Left ventricle myocardium superior (tissue), 1 donor: ENCODE data around the gene C19orf81. TPM values are rescaled to one million over a fixed set of nuclear protein-coding genes. Genes with fewer than 3 reads are reported as not detected.

Experiments
- ATAC-seq: fragments of 200-7000 bp; cut with Tn5 transposase; one replicate; pipeline ENCODE4 v1.9.1; 2020; ENCODE audit warnings: mild to moderate bottlenecking, moderate library complexity
- DNase-seq: peaks from one replicate; pipeline ENCODE4 v3.0.0-alpha.2; 2020
- intact Hi-C: fragments of 100-400 bp; cut with micrococcal nuclease; formaldehyde crosslinking; loops from one replicate; pipeline ENCODE4 v1.11.0; 2022
- total RNA-seq: library from RNA; stranded (reverse); fragmentation: NEBNext Ultra II Directional; extraction: Animal tissue kit (Norgen Biotek cat#: 25700); gene quantifications from one replicate; pipeline ENCODE4 v1.2.1, GENCODE V29; 2021
- donor health status: DM: no; HTN: yes; CAD: no; lungs with severe emphysema.

The C19orf81 gene
- total RNA-seq, 1 donor from 2014 or later, result 2.7 TPM

- ATAC-seq, result no peak
- intact Hi-C loops, result no loop called here
- DNase-seq, result no peak
Measured at GRCh38 chr19:50654882-50655281, 5.6 kb downstream of the C19orf81 start.

DNA sequence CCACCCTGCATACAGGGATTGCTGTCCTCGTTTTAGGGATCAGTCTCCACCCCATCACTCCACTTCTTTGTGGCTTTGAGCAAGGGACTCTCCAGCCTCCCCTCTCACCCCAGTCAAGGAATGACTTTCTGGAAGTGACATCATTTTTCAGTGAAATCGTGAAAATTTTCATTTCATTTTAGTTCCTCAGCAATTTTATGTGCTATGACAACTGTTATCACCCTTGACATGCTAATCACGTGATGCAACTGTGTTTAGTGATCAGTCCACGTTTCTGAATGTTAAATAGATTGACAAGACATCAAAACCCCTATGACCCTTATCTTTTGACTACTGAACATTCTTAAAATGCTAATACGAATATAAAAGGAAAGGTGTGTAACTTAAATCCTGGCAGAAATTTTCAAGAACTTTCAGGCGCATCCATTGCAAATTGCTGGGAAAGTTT is 8.0 kb downstream of the C19orf81 start:
- no peak for DNase-seq
- no peak for ATAC-seq
- intact Hi-C loops, result no loop called here

- DNase-seq, result peak; percentile 83
- ATAC-seq, result peak; percentile 89
- intact Hi-C loops, result no loop called here
Measured at GRCh38 chr19:50657712-50658440, 8.6 kb downstream of the C19orf81 start.

DNA sequence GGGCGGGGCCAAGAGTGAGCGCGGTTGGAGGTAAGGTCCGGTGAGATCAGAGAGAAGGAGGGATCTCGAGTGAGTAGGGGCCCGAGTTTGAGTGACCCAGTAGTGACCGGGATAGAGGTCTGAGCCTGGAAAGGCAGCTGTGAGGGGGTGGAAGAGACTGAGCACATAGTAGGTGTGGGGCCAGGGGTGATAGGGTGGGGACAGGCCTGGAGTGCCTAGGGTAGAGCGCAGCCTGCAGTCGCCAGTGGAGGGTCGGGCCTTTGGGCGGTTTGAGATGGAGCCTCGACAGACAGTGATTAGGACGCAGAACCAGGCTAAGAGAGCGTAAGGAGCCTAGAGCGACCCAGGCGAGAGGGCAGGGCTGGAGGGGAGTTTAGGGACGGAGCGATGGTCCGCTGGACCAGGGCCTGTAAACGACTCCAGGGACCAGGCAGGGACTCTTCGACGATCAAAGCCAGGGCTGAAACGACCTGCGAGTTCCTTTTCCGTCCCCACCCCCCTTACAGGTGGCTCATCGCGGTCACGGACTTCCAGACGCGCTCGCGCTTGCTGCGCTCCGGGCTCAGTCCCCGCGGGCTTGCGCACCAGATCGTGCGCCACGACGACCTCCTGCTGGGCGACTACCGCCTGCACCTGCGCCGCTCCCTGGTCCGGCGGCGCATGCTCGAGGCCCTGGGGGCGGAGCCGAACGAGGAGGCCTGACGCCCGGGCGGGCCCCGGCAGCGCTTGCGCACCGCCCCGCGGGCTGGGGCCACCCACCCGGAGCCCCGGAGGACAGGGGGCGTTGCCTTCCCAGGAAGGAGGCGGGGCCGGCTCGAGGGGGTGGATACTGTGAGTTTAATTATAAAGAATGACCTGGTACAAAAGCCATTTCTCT is 9.4 kb downstream of the C19orf81 start:
- intact Hi-C loops, result no loop called here
- peak; percentile 68 for DNase-seq
- ATAC-seq, result peak; percentile 84

GRCh38 chr19:50659318-50660087 is 10.3 kb downstream of the C19orf81 start:
- ATAC-seq (no peak), DNase-seq (no peak)
- intact Hi-C loops, result no loop called here

GRCh38 chr19:50660088-50660366 is 10.8 kb downstream of the C19orf81 start:
- ATAC-seq, result no peak

DNA sequence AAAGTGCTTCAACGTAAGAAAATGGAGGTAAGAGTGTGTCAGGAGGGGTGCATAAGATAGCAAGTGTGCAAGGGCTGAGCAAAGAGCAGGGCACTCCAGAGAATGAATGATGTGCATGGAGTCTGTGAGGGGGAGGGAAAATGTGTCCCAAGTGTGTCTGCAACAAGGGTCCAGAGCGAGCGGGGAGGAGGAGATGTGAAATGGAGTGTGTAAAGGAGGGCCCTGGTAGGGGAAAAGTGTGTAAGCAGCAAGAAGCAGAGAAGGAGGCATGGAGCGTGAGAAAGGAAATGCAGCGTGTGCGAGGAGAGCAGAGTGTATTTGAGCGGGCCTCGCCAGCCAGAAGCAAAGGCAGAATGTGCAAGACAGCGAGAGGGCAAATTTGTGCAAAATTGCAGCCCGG is 11.8 kb downstream of the C19orf81 start:
- no peak for DNase-seq
- ATAC-seq, result no peak
- intact Hi-C loops, result no loop called here

More at GRCh38 chr19:50660088-50660366, 10.8 kb downstream of the C19orf81 start:
- intact Hi-C loops, result no loop called here
- DNase-seq, result no peak

DNA sequence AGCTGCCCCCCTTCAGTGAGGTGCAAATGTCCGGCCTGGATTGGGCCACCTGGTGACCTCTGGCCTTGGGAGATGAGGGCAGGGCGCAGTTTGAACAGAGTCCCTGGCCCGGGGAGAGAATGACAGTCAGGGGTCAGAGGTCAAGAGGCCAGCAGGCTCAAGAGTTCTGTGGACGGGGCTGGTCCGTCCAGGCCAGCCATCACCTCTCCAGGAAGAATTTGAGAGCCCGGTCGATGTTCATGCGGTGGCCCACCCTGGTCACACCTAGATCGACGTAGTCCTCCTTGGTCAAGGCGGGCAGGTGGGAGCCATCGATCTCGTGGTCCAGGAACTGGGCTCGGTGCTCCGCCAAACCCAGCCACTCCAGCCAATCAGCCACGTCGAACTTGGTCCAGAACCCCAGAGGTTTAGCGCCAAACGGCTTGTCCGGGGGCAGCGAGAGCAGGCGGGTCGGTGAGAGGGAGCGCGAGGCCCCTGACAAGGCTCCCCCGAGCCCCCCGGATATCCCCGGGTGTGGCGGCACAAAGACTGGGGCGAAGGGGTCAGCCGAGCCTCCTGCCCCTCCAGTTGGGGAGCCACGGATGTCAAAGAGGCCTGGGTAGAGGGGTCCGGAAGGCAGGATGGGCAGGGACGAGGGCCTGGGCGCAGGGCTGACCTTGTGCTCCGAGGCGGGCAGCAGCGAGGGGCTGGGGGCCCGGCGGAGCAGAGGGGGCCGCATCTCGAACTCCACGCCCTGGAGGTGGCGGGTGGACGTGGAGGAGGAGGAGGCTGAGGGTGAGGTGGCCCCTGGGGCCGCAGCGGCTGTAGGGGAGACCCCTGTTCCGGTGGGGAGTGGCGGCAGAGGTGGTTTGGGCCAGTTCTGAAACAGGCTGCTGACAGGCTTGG is 12.8 kb downstream of the C19orf81 start:
- no peak for ATAC-seq
- no peak for DNase-seq
- intact Hi-C loops, result no loop called here

DNA sequence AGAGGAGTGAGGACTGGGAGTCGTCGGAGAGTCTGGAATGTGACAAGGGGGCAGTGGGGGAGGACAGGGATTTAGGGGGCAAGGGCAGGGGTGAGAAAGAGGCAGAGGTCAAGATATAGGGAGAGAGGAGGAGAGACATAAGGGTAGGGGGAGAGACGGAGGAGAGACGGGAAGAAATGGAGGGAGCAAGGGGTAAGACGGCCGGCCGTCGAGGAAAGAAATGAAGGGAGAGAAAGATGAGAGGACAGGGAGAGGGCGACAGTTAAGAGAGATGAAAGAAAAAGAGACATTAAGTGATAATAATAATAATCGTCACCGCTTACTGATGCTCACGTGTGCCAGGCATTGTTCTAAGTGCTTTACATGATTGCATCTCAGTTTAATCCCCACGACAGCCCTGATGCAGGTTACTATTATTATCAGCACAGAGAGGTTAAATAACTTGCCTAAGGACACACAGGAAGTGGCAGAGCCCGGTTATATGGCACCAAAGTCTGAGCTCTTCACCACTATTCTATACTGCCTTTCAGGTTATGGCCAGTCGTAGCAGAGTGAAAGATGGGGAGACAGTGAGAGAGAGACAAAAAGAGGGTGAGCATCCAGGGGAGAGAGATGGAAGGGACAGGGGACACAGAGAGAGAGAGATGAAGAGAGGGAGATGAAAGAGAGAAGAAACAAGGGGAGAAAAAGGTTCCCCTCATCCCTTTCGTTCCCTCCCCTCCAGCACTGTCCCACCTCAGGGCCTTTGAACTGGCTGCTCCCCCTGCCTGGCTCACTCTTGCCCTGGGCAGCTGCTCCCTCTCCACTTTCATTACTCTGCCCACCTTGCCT is 13.6 kb downstream of the C19orf81 start:
- intact Hi-C loops, result no loop called here
- DNase-seq (no peak), ATAC-seq (no peak)

DNA sequence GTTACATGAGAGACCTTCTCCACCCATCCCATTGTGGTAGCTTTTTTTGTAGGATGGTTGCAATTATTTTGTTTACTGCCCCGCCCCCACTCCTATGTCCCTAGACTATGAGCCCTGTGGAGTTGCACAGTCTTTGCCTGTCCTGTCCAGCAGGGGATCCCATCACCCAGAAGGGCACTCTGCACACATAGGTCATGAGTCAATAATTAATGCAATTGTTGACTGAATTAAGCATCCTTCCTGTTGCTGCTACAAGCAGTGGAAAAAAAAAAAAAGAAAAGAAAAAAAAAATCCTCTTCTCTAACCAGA is 14.2 kb downstream of the C19orf81 start:
- no peak for ATAC-seq
- intact Hi-C loops, result no loop called here
- DNase-seq, result no peak

GRCh38 chr19:50664204-50664603 is 15.0 kb downstream of the C19orf81 start:
- DNase-seq, result no peak
- intact Hi-C loops, result no loop called here
- ATAC-seq, result no peak

- intact Hi-C loops, result no loop called here
- no peak for ATAC-seq
- DNase-seq, result no peak
Measured at GRCh38 chr19:50666346-50667176, 17.3 kb downstream of the C19orf81 start.

GRCh38 chr19:50667177-50667758 is 18.0 kb downstream of the C19orf81 start:
- intact Hi-C loops, result no loop called here
- ATAC-seq, result no peak
- no peak for DNase-seq

DNA sequence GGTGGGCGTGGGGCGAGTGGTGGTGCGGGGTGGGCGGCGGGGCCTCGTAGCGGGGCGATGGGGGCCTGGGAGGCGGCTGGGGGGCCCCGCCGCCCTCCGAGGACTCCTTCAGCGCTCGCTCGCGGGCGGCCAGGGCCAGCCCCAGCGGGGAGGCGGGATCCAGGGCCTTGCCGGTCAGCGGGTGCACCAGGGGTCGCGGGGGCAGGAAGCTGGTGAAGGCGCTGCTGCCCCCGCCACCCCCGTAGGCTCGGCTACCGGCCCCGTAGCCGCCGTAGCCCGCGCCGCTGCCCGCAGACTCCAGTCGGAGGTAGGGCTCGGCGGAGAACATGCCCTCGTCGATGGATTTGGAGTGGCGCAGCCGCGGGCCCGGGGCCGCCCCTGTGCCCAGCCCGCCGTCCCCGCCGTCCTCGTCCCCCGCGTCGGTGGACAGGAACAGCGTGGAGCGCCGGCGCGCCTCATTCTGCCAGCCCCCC is 18.6 kb downstream of the C19orf81 start:
- DNase-seq (no peak), ATAC-seq (no peak)
- intact Hi-C loops, result no loop called here

DNA sequence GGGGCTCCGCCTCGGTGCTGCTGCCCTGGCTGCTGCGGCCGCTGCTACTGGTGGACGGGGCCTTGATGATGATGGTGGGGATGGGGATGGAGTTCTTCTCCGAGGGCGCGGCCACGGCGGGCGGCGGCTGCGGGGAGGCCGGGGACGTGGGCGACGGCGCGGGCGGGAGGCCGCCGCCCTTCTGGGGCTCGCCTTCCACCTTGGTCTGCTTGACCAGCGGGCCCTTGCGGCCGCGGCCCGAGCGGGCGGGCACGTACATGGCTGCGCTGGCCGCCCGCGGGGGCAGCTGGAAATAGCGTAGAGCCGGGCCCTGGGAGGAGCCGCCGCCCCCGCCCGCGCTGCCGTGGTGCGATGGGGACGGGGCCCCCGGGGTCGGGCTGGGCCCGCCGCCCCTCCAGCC is 19.2 kb downstream of the C19orf81 start:
- no peak for ATAC-seq
- no peak for DNase-seq
- intact Hi-C loops, result no loop called here

DNA sequence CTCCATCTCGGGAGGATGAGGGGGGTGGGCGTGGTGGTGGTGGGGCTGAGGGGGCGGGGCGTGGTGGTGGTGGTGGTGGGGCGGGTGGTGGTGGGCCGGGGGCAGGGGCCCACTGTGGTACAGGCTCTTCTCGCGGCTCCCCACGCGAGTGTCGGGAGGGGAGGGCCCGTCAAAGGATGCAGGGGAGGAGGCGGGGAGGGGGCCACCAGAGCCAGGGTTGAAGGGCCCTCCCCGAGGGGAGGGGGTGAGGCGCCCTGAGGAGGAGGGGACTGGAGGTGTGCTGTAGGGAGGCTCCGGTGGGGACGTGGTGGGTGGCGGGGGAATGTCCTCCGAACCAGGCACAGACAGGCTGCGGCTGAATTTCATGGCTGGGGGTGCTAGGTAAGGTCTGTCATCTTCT is 19.6 kb downstream of the C19orf81 start:
- no peak for DNase-seq
- intact Hi-C loops, result no loop called here
- no peak for ATAC-seq
